ENCODE data around the gene MUC4.
"Not testable (repeated sequence)": the region's sequence is repeated elsewhere in the genome, so short reads cannot be mapped to it uniquely, and the experiment has no call there.

MUC4 gene

GRCh38 chr3:195771646-195772300 lies 40.0 kb downstream of the MUC4 start:
- no peak for TF ChIP-seq CTCF (IDR thresholded peaks at IDR 0.05; ENCODE audit: borderline replicate concordance, insufficient read depth, low read depth, low read length)

GRCh38 chr3:195770841-195771645 lies 40.7 kb downstream of the MUC4 start:
- not testable (repeated sequence) for H3K4me3 ChIP-seq (ENCODE audit: low read depth, low read length)

More at GRCh38 chr3:195771646-195772300, 40.0 kb downstream of the MUC4 start:
- no peak overlapping the region for H3K4me3 ChIP-seq (ENCODE audit: low read depth, low read length)

DNA sequence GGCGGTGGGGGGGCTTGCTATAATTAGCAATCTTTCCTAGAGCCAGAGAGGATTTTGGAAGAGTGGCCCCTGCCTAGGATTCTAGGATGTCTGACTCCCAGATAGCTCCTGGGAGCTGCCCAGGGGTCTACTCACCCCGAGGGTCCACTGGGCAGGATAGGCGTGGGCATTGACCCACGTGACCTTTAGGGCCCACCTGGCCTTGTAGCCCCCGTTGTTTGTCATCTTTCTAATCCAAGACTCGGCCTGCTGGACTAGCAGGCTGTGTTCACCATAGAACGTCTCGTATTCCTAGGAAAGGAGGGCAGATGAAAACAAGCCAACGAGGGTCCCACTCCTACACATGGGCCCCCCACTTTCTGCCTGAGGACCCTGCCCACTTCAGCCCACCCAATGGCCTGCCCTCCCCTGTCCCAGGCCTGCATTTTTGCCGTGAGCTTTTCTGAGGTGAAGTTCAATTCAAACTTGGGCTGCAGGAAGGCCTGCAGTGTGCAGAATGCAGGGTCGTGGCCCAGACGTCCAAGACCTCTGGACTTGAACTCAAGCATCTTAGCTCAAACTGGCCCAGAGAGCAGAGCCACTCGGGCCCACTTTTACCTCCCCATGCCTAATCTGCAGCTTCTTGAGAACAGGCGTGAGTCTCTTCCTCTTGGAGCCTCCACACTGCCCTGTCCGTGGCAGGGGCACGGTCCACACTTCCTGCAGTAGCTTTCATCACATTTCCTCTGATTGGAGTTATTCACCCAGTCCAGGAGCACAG lies 41.5 kb downstream of the MUC4 start:
- no peak for TF ChIP-seq CTCF (IDR thresholded peaks at IDR 0.05; ENCODE audit: borderline replicate concordance, insufficient read depth, low read depth, low read length)
- H3K4me3 ChIP-seq (ENCODE audit: low read depth, low read length), result no peak overlapping the region

DNA sequence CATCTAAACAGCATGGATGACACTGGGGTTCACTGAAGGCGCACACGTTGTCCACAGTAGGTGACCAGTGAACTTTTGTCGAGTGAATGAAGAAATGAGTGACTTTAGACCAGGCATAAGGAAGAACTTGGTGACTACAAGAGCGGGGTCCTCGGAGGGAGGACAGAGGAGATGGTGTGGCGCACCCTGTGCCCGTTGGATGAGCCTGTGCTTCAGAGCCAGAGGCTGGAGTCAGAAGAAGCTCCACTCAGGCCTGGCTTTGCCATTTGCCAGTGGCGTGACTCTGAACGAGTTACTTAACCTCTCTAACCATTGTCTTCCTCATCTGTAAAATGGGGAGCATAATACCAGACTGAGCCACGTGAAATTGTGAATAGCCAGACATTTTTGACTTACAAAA lies 42.2 kb downstream of the MUC4 start:
- no peak overlapping the region for H3K4me3 ChIP-seq (ENCODE audit: low read depth, low read length)
- no peak for TF ChIP-seq CTCF (IDR thresholded peaks at IDR 0.05; ENCODE audit: borderline replicate concordance, insufficient read depth, low read depth, low read length)

- H3K4me3 ChIP-seq (ENCODE audit: low read depth, low read length), result no peak overlapping the region
- TF ChIP-seq CTCF (IDR thresholded peaks at IDR 0.05; ENCODE audit: borderline replicate concordance, insufficient read depth, low read depth, low read length), result no peak
Observed at GRCh38 chr3:195768831-195769303, 42.9 kb downstream of the MUC4 start.

GRCh38 chr3:195768414-195768813 lies 43.3 kb downstream of the MUC4 start:
- no peak for TF ChIP-seq CTCF (IDR thresholded peaks at IDR 0.05; ENCODE audit: borderline replicate concordance, insufficient read depth, low read depth, low read length)
- no peak overlapping the region for H3K4me3 ChIP-seq (ENCODE audit: low read depth, low read length)

DNA sequence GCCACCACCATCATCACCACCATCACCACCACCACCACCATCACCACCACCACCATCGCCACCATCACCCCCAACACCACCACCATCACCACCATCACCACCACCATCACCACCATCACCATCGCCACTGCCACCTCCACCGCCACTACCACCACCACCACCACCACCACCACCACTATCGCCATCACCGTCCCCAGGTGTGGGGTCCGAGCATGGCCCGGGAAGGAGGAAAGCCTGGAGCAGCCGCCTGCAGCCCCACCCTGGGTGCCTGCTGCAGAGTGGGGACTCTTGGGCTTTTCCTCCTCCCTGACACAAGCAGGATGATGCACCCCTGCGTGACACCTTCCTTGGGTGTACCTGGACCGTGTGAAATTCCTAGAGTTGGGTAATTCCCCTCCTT lies 43.9 kb downstream of the MUC4 start:
- no peak overlapping the region for H3K4me3 ChIP-seq (ENCODE audit: low read depth, low read length)
- no peak for TF ChIP-seq CTCF (IDR thresholded peaks at IDR 0.05; ENCODE audit: borderline replicate concordance, insufficient read depth, low read depth, low read length)

Measured in GM12875 (cell line).